ENCODE data around the gene IKZF3.
"Not testable (repeated sequence)": the region's sequence is repeated elsewhere in the genome, so short reads cannot be mapped to it uniquely, and the experiment has no call there.

IKZF3 gene

GRCh38 chr17:39774047-39774446 is 90.1 kb downstream of the IKZF3 start:
- TF ChIP-seq ZFX (IDR thresholded peaks at IDR 0.05) = no peak
- no peak for TF ChIP-seq CTCF (conservative IDR thresholded peaks at IDR 0.05)
- H3K27ac ChIP-seq = no peak overlapping the region

DNA sequence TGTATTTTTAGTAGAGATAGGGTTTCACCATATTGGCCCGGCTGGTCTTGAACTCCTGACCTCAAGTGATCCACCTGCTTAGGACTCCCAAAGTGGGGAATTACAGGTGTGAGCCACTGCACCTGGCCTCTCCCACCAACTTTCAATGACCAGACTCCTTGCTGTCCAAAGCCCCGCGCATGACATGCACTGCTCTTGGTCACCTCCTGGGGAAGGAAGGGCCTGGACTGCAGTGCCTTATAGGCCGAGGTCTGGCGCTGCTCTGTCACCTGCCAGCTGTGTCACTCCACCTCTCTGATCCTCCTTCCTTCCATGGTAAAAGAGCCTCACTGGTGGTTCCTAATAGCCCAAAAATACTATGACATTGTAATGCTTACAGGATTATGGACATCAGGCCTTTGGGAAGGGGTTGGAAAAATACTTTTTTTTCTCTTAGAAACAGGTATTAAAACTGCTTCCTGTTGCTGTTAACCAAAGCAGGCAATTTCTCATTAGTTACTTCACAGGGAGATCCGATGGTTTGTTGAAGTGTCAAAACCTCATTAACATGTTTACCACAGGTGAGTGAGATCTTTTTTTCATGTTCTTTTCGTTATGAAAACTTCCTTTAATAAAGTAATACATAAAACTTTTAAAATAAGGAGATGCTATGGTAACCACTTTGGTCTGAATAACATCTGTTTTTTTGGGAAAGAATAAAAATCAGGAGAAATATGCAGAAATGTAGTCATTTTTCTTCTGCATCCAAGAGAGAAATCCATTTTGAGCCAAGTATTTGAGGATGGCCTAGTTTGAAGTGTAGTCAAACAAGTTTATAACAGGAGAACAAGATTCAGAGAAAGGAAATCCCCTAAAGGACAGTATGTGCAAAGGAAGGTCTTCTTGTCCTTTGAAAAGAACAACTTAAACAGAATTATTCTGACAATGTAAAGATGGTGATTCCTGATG is 90.9 kb downstream of the IKZF3 start:
- TF ChIP-seq CTCF (conservative IDR thresholded peaks at IDR 0.05) (no peak), ZFX (IDR thresholded peaks at IDR 0.05) (no peak)
- H3K27ac ChIP-seq = no peak overlapping the region

DNA sequence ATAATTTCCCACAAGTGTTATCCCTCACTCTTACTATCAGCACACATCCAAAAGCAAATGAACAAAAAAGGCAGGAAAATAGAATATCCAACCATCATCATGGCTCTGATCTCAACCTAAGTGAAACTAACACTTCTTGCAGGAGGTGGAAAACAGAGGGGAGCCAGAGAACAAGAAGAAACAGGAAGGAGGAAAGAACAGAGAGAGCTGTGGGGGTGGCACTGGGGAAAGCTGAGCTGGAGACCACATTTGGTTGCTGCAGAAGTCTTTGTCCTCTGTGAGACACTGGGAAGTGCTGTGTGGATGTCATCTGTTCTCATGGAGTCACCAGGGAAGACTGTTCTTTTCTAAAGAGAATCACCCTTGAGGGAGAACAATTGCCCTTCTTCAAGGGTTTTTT is 91.7 kb downstream of the IKZF3 start:
- no peak for TF ChIP-seq ZFX (IDR thresholded peaks at IDR 0.05)
- no peak for TF ChIP-seq CTCF (conservative IDR thresholded peaks at IDR 0.05)
- no peak overlapping the region for H3K27ac ChIP-seq

- H3K27ac ChIP-seq = peak overlapping the region; percentile 15; the same call in 1 of the 2 replicates
- no peak for TF ChIP-seq ZFX (IDR thresholded peaks at IDR 0.05)
- TF ChIP-seq CTCF (conservative IDR thresholded peaks at IDR 0.05) = no peak
Measured at GRCh38 chr17:39769974-39770587, 94.0 kb downstream of the IKZF3 start.

GRCh38 chr17:39767147-39767546 is 97.0 kb downstream of the IKZF3 start:
- H3K27ac ChIP-seq = no peak overlapping the region
- TF ChIP-seq ZFX (IDR thresholded peaks at IDR 0.05) (no peak), CTCF (conservative IDR thresholded peaks at IDR 0.05) (no peak)

- H3K27ac ChIP-seq = no peak overlapping the region
- TF ChIP-seq ZFX (IDR thresholded peaks at IDR 0.05) = no peak
- no peak for TF ChIP-seq CTCF (conservative IDR thresholded peaks at IDR 0.05)
Measured at GRCh38 chr17:39765766-39766165, 98.3 kb downstream of the IKZF3 start.

- H3K27ac ChIP-seq = no peak overlapping the region
- TF ChIP-seq ZFX (IDR thresholded peaks at IDR 0.05) = no peak
- TF ChIP-seq CTCF (conservative IDR thresholded peaks at IDR 0.05) = no peak
Measured at GRCh38 chr17:39765175-39765574, 98.9 kb downstream of the IKZF3 start.

- not testable (repeated sequence) for H3K27ac ChIP-seq
Measured at GRCh38 chr17:39764171-39764570, 99.9 kb downstream of the IKZF3 start.

All from C4-2B (cell line).